HG03175 (cell line): ENCODE measurements around the gene IFNA16.
A peak's percentile ranks its signal among the peaks of the same experiment; 100 is the strongest.
"Not testable (repeated sequence)": the region's sequence is repeated elsewhere in the genome, so short reads cannot be mapped to it uniquely, and the experiment has no call there.

ENCODE experiments used
- ATAC-seq: cut with Tn5 transposase; IDR thresholded peaks from one replicate; pipeline ENCODE4 v1.9.1; 2021; ENCODE audit warnings: mild to moderate bottlenecking, moderate library complexity; ENCODE audit not compliant: unreplicated experiment

The IFNA16 gene

GRCh38 chr9:21217211-21217610 lies at the start of gene IFNA16:
Gene IFNA16 (minus strand): TSS chr9:21217311. CDS start chr9:21217305, 6 bp downstream.
- ATAC-seq: not testable (repeated sequence)

DNA sequence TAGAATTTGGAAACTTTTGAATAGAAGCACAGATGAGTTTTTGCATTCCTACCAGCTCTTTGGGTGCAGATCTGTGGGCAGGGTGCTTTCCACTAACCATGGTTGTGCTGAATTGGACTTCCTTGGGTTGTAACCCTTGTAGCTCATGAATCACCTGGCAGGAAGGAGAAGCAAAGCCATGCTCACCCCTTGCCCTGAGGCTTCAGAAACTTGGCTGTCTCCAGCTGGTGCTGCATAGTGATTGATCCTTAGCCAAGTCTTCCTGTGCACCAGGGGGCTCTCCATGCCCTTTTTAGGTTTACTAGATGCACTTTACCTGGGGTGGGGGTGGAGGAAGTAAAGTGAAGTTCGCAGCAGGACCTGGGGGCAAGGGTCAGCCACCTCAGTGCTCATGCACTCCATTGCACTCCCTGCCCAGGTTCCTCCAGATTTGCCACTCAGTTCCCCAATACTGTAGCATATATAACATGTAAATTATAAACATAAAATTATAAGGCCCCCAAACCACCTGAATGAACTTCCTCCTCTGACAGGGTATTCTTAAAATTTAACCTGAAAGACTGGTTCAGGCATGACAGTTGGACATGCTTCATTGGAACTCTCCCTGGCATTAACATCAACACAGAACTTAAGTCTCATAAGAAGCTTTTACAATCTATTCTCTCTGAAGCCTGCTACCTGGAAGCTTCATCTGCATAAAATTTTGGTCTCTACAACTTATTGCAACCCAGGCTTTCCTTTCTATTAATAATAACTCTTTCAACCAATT lies 48.5 kb upstream of the IFNA16 start:
- peak; percentile 44 for ATAC-seq

DNA sequence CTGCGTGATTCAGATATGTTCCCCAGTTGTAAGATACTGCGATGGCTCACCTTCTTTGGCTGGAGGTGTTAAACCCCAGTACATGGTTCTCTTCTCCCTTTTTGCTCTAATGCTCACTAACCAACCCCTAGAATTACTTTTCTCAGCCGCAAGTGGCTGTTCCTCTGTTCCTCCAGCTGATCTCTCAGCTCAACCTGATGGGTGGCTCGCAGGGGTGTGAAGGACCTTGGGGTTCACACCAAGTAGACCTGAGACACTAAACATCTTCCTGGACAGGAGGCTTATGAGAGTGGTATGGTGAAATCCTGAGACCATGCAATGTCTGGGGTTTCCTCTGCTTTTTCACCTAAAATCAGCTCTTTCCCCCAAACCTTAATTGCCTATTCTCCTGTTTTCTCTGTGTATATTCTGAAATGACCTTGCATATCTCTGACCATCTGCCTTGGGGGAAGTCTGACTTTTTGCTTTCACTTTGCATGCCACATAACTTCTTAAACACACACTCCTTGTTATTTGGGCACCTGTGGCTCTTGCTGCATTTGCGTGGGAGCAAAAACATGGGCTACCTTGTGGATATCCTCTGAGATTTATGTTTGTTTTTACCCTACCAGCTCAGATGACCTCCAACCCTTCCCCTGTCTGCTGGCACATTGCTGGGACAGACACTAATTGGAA lies 38.6 kb upstream of the IFNA16 start:
- ATAC-seq: peak; percentile 46

- peak; percentile 70 for ATAC-seq
Observed at GRCh38 chr9:21252721-21253547, 35.8 kb upstream of the IFNA16 start.

- no peak for ATAC-seq
Observed at GRCh38 chr9:21251638-21252037, 34.5 kb upstream of the IFNA16 start.

- no peak for ATAC-seq
Observed at GRCh38 chr9:21251190-21251589, 34.1 kb upstream of the IFNA16 start.

GRCh38 chr9:21244836-21245235 lies 27.7 kb upstream of the IFNA16 start:
- no peak for ATAC-seq

DNA sequence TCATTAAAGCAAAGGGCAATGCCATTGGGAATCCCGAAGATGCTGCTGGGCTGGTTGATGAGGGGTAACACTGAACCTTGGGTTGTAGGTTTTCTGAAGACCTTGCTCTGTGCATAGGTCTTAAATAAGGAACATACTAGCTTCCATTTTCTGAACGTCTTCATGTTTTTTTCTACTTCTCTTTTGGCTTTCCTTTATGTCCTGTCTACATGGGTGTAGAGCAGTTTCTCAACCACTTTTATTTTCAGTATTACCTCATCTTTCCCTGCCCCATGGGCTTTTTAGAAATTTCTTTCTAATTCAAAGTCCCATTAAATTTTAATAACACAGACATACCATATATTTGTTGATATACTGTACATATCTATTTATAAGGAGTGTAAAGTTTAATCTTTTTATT lies 22.8 kb upstream of the IFNA16 start, which contains the start of gene IFNA14:
TSS of gene IFNA14 (minus strand) at position 95 of the 400 bp plus-strand sequence. CDS start at position 25, 70 bp downstream.
- ATAC-seq: no peak

- ATAC-seq: peak; percentile 31
Observed at GRCh38 chr9:21236360-21236714, 19.2 kb upstream of the IFNA16 start.

- ATAC-seq: peak; percentile 86
Observed at GRCh38 chr9:21235468-21236359, 18.6 kb upstream of the IFNA16 start.

- ATAC-seq: no peak
Observed at GRCh38 chr9:21234153-21234687, 17.1 kb upstream of the IFNA16 start.

GRCh38 chr9:21233258-21233657 lies 16.1 kb upstream of the IFNA16 start:
- ATAC-seq: no peak

- ATAC-seq: no peak
Observed at GRCh38 chr9:21228122-21228521, 11.0 kb upstream of the IFNA16 start, which contains the start of gene IFNA17. Gene IFNA17 (minus strand): TSS chr9:21228222. CDS start chr9:21228173, 49 bp downstream.

- peak; percentile 70 for ATAC-seq
Observed at GRCh38 chr9:21213411-21214326, 3.4 kb downstream of the IFNA16 start.

- not testable (repeated sequence) for ATAC-seq
Observed at GRCh38 chr9:21212160-21212559, 5.0 kb downstream of the IFNA16 start.

DNA sequence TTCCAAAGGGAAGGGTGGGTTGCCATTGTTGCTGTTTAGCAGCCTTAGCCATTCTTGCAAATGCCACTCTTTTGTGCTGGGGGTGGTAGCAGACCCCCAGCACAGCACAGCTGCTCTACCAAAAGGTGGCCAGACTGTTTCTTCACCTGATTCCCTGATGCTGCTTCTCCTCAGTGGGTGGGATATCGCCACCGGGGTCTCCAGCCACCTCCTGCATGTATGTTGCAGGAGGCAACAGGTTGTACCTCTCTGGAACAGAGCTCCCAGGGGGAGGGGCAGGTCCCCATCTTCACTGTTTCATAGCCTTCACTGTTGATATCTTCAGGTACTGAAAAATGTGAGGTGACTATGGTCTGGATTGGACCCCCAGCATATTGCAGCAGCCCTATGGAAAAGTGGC lies 6.3 kb downstream of the IFNA16 start:
- not testable (repeated sequence) for ATAC-seq

DNA sequence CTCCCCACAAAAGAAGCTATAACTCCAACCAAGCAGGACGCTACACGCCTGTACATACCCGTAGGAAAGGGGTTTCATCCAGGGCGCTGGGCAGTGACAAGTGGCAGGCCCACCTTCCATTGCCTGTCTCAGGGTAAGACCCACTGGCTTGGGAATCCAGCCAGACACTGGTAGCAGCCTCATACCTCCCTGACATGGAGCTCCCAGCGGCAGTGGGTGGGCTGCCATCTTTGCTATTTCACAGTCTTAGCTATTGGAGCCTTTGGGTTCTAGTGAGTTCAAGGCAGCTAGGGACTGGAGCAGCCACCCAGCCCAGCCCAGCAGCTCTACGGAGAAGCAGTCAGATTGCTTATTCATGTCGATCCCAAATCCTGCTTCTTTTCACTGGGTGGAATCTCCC lies 6.8 kb downstream of the IFNA16 start:
- no peak for ATAC-seq

DNA sequence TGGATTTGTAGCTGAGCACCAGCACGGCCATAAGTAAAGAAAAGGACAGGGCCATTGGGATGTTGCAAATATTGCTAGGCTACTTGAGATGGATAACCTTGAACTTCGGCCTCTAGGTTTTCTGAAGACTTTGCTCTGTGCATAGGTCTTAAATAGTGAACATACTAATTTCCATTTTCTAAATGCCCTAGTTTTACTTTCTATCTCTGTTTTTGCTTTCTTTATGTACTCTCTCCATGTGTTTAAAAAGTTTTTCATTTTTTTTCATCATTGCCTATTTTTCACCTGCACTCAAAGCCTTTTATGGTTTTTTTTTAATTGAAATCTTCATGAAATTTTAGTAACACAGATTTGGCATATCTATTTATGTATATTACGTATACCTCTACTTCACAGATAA lies 10.1 kb downstream of the IFNA16 start, which contains the start of gene IFNA10:
TSS of gene IFNA10 (minus strand) at position 101 of the 400 bp plus-strand sequence. CDS start at position 55, 46 bp downstream.
- ATAC-seq: not testable (repeated sequence)

GRCh38 chr9:21205204-21205603 lies 11.9 kb downstream of the IFNA16 start:
- ATAC-seq: no peak
